Progenitor cell of endocrine pancreas (in vitro differentiated cells): ENCODE results near the gene OR10H2. TPM values are rescaled to one million over a fixed set of nuclear protein-coding genes. Genes with fewer than 3 reads are reported as not detected.

ENCODE experiments used
- DNase-seq: peaks from one replicate; pipeline ENCODE4 v3.0.0; 2021; ENCODE audit warnings: low spot score; ENCODE audit not compliant: unreplicated experiment
- H3K27ac Mint-ChIP-seq: 2 replicates; pipeline ENCODE4 v1.8.0; 2021; ENCODE audit warnings: mild to moderate bottlenecking, moderate library complexity, mixed read lengths
- H3K27me3 Mint-ChIP-seq: 2 replicates; pipeline ENCODE4 v1.8.0; 2021; ENCODE audit warnings: mixed read lengths
- H3K36me3 Mint-ChIP-seq: 2 replicates; pipeline ENCODE4 v1.8.0; 2022; ENCODE audit warnings: mixed read lengths; ENCODE audit not compliant: insufficient read depth
- H3K4me1 Mint-ChIP-seq: 2 replicates; pipeline ENCODE4 v1.8.0; 2021; ENCODE audit warnings: low read depth, mixed read lengths
- H3K4me3 Mint-ChIP-seq: 2 replicates; pipeline ENCODE4 v1.8.0; 2021; ENCODE audit warnings: low read depth, mild to moderate bottlenecking, moderate library complexity, mixed read lengths
- H3K9me3 Mint-ChIP-seq: 2 replicates; pipeline ENCODE4 v1.8.0; 2021; ENCODE audit warnings: low read depth, mixed read lengths
- CTCF ChIP-seq: fragments of 200-600 bp; sonication (generic); IDR thresholded peaks from one replicate; pipeline ENCODE4 v1.5.0; 2021; ENCODE audit warnings: antibody characterized with exemption, mild to moderate bottlenecking; ENCODE audit not compliant: unreplicated experiment
- total RNA-seq: library from RNA; stranded (reverse); gene quantifications from 2 replicates; pipeline ENCODE4 v1.2.1, GENCODE V29; 2021

The OR10H2 gene
- total RNA-seq, 1 donor from 2014 or later = not detected

GRCh38 chr19:15732388-15732787 lies 4.6 kb downstream of the OR10H2 start:
- peaks cover 1% of the 10 kb centered on the region for H3K36me3 Mint-ChIP-seq
- H3K9me3 Mint-ChIP-seq = peaks cover 61% of the 10 kb centered on the region
- no peak for DNase-seq
- H3K4me3 Mint-ChIP-seq = no peak overlapping the region
- H3K27ac Mint-ChIP-seq = no peak overlapping the region
- no peak for TF ChIP-seq CTCF
- H3K4me1 Mint-ChIP-seq = no peaks in the 10 kb centered on the region
- no peaks in the 10 kb centered on the region for H3K27me3 Mint-ChIP-seq

GRCh38 chr19:15733895-15734294 lies 6.1 kb downstream of the OR10H2 start:
- H3K36me3 Mint-ChIP-seq = peaks cover 1% of the 10 kb centered on the region
- H3K4me1 Mint-ChIP-seq = no peaks in the 10 kb centered on the region
- no peak for TF ChIP-seq CTCF
- peaks cover 58% of the 10 kb centered on the region for H3K9me3 Mint-ChIP-seq
- no peak for DNase-seq
- no peaks in the 10 kb centered on the region for H3K27me3 Mint-ChIP-seq
- no peak overlapping the region for H3K27ac Mint-ChIP-seq
- no peak overlapping the region for H3K4me3 Mint-ChIP-seq

- Mint-ChIP-seq H3K4me1 (no peaks in the 10 kb centered on the region), H3K36me3 (peaks cover 2% of the 10 kb centered on the region), H3K27me3 (no peaks in the 10 kb centered on the region), H3K4me3 (no peak within 1 kb of the TSS), H3K9me3 (peaks cover 57% of the 10 kb centered on the region), H3K27ac (no peak within 1 kb of the TSS)
- DNase-seq = no peak
- TF ChIP-seq CTCF = no peak
These were observed 9.9 kb downstream of the OR10H2 start, which contains the start of gene OR10H3 for GRCh38 chr19:15737722-15738121. TSS of gene OR10H3 (plus strand) at chr19:15737985. CDS start at chr19:15741393, 3,408 bp downstream.

GRCh38 chr19:15740785-15741184 lies 13.0 kb downstream of the OR10H2 start:
- no peak for TF ChIP-seq CTCF
- peaks cover 2% of the 10 kb centered on the region for H3K36me3 Mint-ChIP-seq
- DNase-seq = no peak
- no peaks in the 10 kb centered on the region for H3K27me3 Mint-ChIP-seq
- no peaks in the 10 kb centered on the region for H3K4me1 Mint-ChIP-seq
- H3K4me3 Mint-ChIP-seq = no peak overlapping the region
- H3K9me3 Mint-ChIP-seq = peaks cover 53% of the 10 kb centered on the region
- no peak overlapping the region for H3K27ac Mint-ChIP-seq

- TF ChIP-seq CTCF = no peak
- Mint-ChIP-seq H3K9me3 (peaks cover 59% of the 10 kb centered on the region), H3K27me3 (no peaks in the 10 kb centered on the region), H3K4me1 (no peaks in the 10 kb centered on the region), H3K4me3 (no peak overlapping the region), H3K36me3 (peaks cover 2% of the 10 kb centered on the region), H3K27ac (no peak overlapping the region)
- no peak for DNase-seq
These were observed 20.4 kb downstream of the OR10H2 start for GRCh38 chr19:15748239-15748638.
